C4-2B (cell line): Measurements from ENCODE around the gene FSIP1.

Experiments
- CTCF ChIP-seq: fragments of 450-650 bp; conservative IDR thresholded peaks from 2 replicates; pipeline ENCODE4 v1.5.1; 2017; ENCODE audit warnings: mild to moderate bottlenecking
- ZFX ChIP-seq: fragments of 450-650 bp; IDR thresholded peaks from 2 replicates; pipeline ENCODE4 v1.6.1; 2017

- TF ChIP-seq CTCF (no peak), ZFX (no peak)
Measured at GRCh38 chr15:39670687-39671086, 112.0 kb downstream of the FSIP1 start.
